Left ventricle myocardium inferior (tissue), 1 donor: ENCODE results near the gene SEC23A. TPM values are rescaled to one million over a fixed set of nuclear protein-coding genes. Genes with fewer than 3 reads are reported as not detected.

ENCODE experiments used
- DNase-seq: peaks from one replicate; pipeline ENCODE4 v3.0.0-alpha.2; 2020
- H3K27ac ChIP-seq: fragments of 200-600 bp; replicated peaks from 2 replicates; pipeline ENCODE4 v1.8.0; 2021
- H3K27me3 ChIP-seq: fragments of 200-600 bp; 2 replicates; pipeline ENCODE4 v1.8.0; 2021; ENCODE audit warnings: low read depth
- H3K36me3 ChIP-seq: fragments of 200-600 bp; 2 replicates; pipeline ENCODE4 v1.8.0; 2021
- H3K4me1 ChIP-seq: fragments of 200-600 bp; 2 replicates; pipeline ENCODE4 v1.8.0; 2021
- H3K4me3 ChIP-seq: fragments of 200-600 bp; 2 replicates; pipeline ENCODE4 v1.8.0; 2021; ENCODE audit warnings: mild to moderate bottlenecking, moderate library complexity
- H3K9me3 ChIP-seq: fragments of 200-600 bp; replicated peaks from 2 replicates; pipeline ENCODE4 v1.8.0; 2021
- intact Hi-C: fragments of 100-400 bp; cut with micrococcal nuclease; formaldehyde crosslinking; loops from one replicate; pipeline ENCODE4 v1.11.0; 2022
- total RNA-seq: library from RNA; stranded (reverse); fragmentation: NEBNext Ultra II Directional; extraction: Animal tissue kit (Norgen Biotek cat#: 25700); gene quantifications from one replicate; pipeline ENCODE4 v1.2.1, GENCODE V29; 2021
- TF ChIP-seq, protein P1 (sequence below): fragments of 200-600 bp; IDR thresholded peaks from 2 replicates; pipeline ENCODE4 v1.8.0; 2021; ENCODE audit warnings: antibody characterized with exemption, mild to moderate bottlenecking, borderline replicate concordance
- donor health status: DM: no; HTN: yes; CAD: no; lungs with severe emphysema.

The SEC23A gene
- total RNA-seq, 1 donor from 2014 or later = 75.0 TPM

DNA sequence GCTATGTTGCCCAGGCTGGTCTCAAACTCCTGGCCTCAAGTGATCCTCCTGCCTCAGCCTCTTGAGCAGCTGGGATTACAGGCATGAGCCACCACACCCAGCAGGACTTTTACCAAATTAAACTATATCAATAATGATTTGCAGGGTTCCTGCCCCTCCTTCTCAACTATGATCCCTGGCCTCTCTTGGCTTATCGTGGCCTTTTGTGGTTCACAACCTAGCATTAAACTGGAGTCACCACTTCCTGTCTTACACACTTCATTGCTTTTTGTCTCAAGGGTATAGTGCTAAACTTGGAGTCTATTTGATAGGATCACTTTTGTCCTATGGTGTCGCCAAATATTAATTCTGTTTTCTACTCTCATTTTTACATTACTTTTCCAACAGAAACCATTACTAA is 64.5 kb downstream of the SEC23A start:
- Histone ChIP-seq H3K4me1 (no peaks in the 10 kb centered on the region), H3K4me3 (no peak overlapping the region), H3K27me3 (no peaks in the 10 kb centered on the region), H3K9me3 (no peaks in the 10 kb centered on the region), H3K27ac (no peak overlapping the region), H3K36me3 (peaks cover 75% of the 10 kb centered on the region)
- DNase-seq = no peak
- TF ChIP-seq, protein P1, sequence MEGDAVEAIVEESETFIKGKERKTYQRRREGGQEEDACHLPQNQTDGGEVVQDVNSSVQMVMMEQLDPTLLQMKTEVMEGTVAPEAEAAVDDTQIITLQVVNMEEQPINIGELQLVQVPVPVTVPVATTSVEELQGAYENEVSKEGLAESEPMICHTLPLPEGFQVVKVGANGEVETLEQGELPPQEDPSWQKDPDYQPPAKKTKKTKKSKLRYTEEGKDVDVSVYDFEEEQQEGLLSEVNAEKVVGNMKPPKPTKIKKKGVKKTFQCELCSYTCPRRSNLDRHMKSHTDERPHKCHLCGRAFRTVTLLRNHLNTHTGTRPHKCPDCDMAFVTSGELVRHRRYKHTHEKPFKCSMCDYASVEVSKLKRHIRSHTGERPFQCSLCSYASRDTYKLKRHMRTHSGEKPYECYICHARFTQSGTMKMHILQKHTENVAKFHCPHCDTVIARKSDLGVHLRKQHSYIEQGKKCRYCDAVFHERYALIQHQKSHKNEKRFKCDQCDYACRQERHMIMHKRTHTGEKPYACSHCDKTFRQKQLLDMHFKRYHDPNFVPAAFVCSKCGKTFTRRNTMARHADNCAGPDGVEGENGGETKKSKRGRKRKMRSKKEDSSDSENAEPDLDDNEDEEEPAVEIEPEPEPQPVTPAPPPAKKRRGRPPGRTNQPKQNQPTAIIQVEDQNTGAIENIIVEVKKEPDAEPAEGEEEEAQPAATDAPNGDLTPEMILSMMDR = no peak
- intact Hi-C loops = no loop called here

DNA sequence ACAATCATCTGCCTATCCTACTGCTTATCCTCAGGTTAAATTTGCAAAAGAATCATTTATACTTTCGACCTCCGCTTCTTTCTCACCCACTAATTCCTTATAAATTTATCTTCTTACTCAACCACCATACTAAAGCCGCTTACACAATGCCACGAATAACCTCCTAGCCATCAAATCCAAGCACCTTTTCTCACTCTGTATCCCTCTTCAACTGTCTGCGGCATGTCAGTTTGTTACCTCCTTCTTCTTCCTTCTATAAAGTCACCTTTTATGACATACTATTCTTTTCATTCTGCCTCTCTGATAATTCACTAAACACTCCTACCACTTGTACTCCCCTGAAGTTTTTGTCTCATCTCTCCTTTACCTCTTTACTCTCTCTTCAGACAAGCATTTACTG is 66.3 kb downstream of the SEC23A start:
- intact Hi-C loops = no loop called here
- Histone ChIP-seq H3K9me3 (no peaks in the 10 kb centered on the region), H3K27me3 (no peaks in the 10 kb centered on the region), H3K27ac (no peak overlapping the region), H3K4me3 (no peak overlapping the region), H3K4me1 (no peaks in the 10 kb centered on the region), H3K36me3 (peaks cover 75% of the 10 kb centered on the region)
- TF ChIP-seq, protein P1 = no peak
- DNase-seq = no peak

DNA sequence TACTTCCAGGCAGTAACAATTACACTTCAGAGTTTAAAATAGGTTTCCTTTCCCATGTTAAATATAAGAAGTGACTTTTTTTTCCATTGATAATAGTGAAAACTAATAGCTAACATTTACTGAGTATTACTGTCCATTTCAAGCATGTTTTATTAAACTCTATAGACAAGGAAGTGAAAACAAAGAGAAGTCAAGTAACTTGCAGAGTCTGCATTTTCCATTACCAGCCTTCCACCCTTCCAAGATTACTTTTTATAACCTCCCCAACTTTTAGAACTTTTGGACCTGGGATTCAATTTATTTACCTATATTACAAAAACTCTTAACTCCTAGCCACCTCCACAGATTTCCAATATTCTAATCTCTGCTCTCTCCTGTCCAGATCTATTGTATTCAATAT is 67.7 kb downstream of the SEC23A start:
- TF ChIP-seq, protein P1 = no peak
- Histone ChIP-seq H3K36me3 (peaks cover 80% of the 10 kb centered on the region), H3K4me3 (no peak overlapping the region), H3K27me3 (no peaks in the 10 kb centered on the region), H3K4me1 (no peaks in the 10 kb centered on the region), H3K27ac (no peak overlapping the region), H3K9me3 (no peaks in the 10 kb centered on the region)
- intact Hi-C loops = no loop called here
- no peak for DNase-seq

DNA sequence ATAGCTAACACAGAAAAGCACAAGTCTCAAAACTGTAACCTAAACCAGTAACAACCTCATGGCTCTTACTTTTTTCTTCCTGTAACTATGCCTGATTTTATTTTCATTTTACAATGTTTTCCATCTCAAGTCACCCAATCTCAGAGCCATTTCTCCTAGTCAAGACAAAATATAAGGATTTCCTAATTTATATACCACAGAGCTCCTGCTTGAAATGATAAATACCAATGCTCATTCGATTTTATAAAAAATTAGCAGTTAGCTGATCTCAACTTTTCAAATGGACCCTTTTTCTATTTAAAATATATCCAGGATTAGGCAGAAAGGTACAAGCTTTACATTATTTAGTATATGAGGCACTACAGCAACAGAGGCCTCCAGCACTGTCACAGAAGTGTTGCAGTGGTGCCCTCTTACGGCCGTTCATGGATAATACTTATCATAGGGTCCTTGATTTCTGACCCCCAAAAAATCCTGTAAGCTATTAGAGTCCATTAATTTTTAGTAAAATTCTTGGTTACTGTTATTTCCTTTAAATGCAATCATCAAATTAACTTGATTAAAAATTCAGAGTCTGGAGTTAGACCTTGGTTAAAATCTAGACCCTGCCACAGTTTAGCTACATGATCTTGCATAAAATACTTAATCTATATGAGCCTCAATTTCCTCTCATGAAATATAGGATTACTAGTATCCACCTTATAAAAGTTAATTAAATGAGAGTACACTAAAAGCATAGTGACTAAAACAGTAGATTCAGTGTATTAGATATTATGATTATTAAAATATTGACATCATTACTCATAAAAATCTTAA is 68.3 kb downstream of the SEC23A start:
- Histone ChIP-seq H3K9me3 (no peaks in the 10 kb centered on the region), H3K27me3 (no peaks in the 10 kb centered on the region), H3K4me1 (no peaks in the 10 kb centered on the region), H3K4me3 (no peak overlapping the region), H3K27ac (no peak overlapping the region), H3K36me3 (peaks cover 80% of the 10 kb centered on the region)
- TF ChIP-seq, protein P1 = peak; percentile 43
- DNase-seq = no peak
- intact Hi-C loops = no loop called here

DNA sequence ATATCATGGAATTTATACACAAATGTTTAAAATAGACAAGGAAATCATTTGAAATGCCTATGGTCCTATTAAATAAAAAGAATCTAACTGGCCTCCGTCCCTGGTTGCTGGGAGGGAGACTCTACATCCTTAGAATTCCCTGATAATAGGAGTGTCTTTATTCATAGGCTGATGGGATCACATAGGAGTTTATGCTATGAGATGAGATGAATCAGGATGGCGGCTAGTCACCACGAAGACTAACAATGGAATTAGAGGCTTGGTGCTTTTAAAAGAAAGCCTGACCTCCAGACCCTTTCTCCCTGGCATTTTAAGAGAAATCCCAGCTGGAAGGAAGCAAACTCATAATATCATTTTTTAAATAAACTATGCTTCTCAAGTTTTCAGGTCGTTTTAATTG is 69.7 kb downstream of the SEC23A start:
- TF ChIP-seq, protein P1 = no peak
- no peak for DNase-seq
- Histone ChIP-seq H3K27me3 (no peaks in the 10 kb centered on the region), H3K9me3 (no peaks in the 10 kb centered on the region), H3K4me1 (no peaks in the 10 kb centered on the region), H3K36me3 (peaks cover 70% of the 10 kb centered on the region), H3K27ac (no peak overlapping the region), H3K4me3 (no peak overlapping the region)
- intact Hi-C loops = no loop called here
